Stimulated activated CD4-positive, alpha-beta T cell treated with anti-CD3 and anti-CD28 coated beads, Interleukin-15, amount 100 ng/mL, for 48 hours (primary cell): Measurements from ENCODE around the gene GMPPA.

ENCODE experiments used
- DNase-seq, 2 donors: peaks; one replicate each; pipeline ENCODE4 v3.0.0-alpha.2; 2020; ENCODE audit warnings: low read depth in 2 of 2

GMPPA gene

GRCh38 chr2:219498280-219499057, at the start of gene GMPPA:
TSS of gene GMPPA (plus strand) at chr2:219498891. CDS start at chr2:219499976, 1,085 bp downstream.
- DNase-seq: peak; percentile 87 to 93

DNA sequence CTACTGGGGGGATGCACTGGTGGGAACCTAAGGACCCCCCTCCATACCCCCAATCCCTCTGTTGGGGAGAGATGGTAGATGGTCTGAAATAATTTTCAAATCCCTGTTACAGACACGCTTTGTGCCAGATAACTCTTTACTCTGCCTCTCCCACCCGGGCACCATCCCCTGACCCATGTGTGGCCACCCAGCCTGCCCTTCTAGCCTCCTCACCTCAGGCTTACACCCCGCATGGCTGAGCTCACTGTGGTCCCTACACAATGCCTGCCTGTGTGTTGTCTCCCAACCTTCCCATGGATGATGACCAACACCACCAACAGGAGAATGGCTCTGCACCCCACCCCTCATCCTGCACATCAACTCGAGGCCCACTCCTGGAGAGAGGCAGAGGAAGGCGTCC, 49.1 kb upstream of the GMPPA start:
- no peak for DNase-seq

DNA sequence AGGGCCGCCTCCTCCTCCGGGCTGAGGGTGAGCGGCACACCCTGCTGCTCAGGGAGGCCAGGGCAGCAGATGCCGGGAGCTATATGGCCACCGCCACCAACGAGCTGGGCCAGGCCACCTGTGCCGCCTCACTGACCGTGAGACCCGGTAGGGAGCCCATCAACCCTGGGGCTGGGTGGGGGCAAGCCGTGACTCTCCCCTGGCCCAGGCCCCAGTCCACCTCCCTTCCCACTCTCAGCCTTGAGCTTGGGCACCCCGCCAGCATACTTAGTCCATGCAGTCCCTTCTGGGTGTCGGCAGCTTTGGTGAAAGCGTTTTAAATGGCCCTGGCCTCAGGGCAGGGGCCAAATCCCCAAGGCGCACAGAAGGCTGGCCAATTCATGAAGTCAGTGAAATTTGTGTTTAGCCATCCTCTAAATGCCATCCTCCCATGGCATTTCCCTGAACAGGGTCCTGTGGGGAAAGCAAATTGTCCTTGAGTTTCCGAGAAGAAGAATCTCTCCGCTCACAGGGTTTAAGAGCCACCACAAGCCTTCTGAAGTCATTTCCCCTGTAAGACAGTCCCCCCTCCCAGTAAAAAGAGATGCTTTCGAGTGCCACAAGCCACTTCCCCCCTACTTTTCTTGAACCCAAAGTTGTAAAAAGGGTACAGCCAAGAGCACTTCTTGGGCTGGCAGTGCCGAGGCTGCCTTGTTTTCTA, 46.9 kb upstream of the GMPPA start:
- no peak for DNase-seq

GRCh38 chr2:219452361-219453317, 46.1 kb upstream of the GMPPA start:
- no peak for DNase-seq

GRCh38 chr2:219453671-219454590, 44.8 kb upstream of the GMPPA start:
- no peak for DNase-seq

GRCh38 chr2:219455581-219455980, 43.1 kb upstream of the GMPPA start:
- no peak for DNase-seq

- DNase-seq: no peak
Observed at GRCh38 chr2:219457784-219458369, 40.8 kb upstream of the GMPPA start.

- DNase-seq: no peak
Observed at GRCh38 chr2:219458996-219459395, 39.7 kb upstream of the GMPPA start.

- no peak for DNase-seq
Observed at GRCh38 chr2:219459460-219460311, 39.0 kb upstream of the GMPPA start.

GRCh38 chr2:219460424-219460926, 38.2 kb upstream of the GMPPA start:
- DNase-seq: no peak

DNA sequence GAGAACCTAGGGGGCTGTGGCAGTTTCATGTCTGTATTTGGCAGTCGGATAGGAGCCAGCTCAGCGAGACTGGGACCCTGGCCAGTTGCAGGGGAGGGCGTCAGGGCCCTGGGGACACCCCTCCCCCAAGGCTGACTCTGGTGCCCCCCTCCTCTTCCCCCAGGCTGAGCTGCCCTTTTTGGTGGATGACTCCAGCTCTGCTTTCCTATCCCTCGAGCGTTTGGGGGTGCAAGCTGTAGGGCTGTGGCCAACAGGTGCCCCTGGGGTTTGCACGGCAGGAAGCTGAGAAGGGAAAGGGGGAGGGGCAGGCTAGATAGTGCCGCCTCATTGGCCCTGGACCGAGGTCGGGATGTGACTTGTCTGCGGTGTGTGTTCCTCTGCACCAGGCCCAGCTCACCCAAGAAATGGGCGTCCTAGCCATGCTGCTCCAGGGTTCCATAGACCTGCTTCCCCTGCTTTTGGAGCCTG, 37.6 kb upstream of the GMPPA start:
- DNase-seq: no peak

GRCh38 chr2:219461669-219462068, 37.0 kb upstream of the GMPPA start:
- DNase-seq: no peak

GRCh38 chr2:219462349-219462748, 36.3 kb upstream of the GMPPA start:
- no peak for DNase-seq

GRCh38 chr2:219464286-219465032, 34.2 kb upstream of the GMPPA start:
- no peak for DNase-seq

DNA sequence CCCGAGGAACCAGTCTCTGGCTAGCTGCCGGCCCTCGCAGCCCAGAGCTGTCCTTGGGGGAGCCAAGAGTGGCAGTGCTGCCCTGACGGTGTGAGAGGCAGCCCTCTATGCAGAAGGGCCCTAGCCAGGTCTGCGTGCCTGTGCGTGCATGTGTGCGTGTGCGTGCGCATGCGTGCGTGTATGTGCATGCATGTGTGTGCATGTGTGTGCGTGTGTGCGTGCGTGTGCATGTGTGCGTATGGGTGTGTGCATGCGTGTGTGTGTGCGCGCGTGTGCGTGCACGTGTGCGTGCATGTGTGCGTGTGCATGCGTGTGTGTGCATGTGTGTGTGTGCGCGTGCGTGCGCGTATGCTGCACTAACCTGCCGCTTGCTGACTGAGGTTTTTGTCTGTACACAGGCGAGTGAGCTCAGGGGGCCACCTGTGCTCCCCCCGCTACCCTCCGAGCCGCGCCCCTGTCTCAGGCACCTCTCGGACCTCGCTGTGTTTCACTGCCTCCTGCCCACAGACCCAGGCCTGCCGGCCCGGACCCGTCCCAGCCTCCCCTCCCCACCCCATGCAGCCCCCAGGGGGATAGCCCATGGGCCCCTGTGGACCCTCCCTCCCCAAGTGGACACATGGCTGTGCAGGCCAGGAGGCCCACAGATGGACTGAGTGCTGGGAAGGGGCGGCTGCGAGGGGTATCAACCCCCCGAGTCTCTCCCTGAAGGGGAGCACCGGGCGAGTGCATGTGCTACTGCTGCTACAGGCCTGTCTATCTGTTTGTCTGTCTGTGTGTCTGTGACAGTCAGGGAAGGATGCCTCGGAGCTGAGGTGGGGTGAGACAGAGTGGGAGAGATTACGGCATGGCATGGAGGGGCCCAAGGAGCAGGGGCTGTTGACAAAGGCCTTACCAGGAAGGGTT, 32.8 kb upstream of the GMPPA start:
- no peak for DNase-seq

GRCh38 chr2:219466816-219467735, 31.6 kb upstream of the GMPPA start:
- no peak for DNase-seq

DNA sequence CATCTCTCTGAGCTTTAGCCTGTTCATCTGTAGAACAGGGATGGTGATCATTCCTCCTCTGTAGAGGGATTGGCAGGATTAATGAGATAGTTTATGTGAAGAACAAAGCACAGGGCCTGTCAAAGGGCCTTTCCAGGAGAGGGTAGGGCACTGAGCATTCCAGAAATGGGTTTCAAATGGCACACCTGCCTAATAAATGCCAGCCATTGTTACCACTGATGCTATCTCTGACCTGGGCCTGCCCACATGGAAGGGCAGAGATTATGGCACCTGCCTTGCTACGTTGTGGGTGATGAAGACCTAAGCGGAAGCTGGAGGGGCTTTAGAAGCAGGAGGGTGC, 31.0 kb upstream of the GMPPA start:
- no peak for DNase-seq
